Measurements from ENCODE around the gene TMEM233. TPM values are rescaled to one million over a fixed set of nuclear protein-coding genes. Genes with fewer than 3 reads are reported as not detected.

TMEM233 gene
- total and polyA plus RNA-seq, 2 experiments from 2014 or later: 0.24 to 0.71 TPM

- no peaks in the 10 kb centered on the region for H3K36me3 Mint-ChIP-seq (ENCODE audit: low read depth)
- Histone ChIP-seq H4K20me1 (replicated peaks; ENCODE audit: insufficient read depth) (no peaks in the 10 kb centered on the region), H3K4me2 (no peak overlapping the region), H3K9me2 (ENCODE audit: insufficient read depth) (no peaks in the 10 kb centered on the region), H3K27ac (ENCODE audit: low read depth) (no peak overlapping the region), H3K36me3 (ENCODE audit: insufficient read depth) (no peaks in the 10 kb centered on the region), H3F3A (replicated peaks; ENCODE audit: low read depth) (no peaks in the 10 kb centered on the region), H2AFZ (no peak overlapping the region), H3K27me3 (ENCODE audit: insufficient read depth) (peaks cover 7% of the 10 kb centered on the region), H3K4me1 (ENCODE audit: insufficient read depth) (no peaks in the 10 kb centered on the region), H3K4me3 (no peak overlapping the region), H3K79me2 (replicated peaks; ENCODE audit: insufficient read depth) (no peaks in the 10 kb centered on the region)
- no peak for DNase-seq (ENCODE audit: low spot score)
- no peak overlapping the region for H3K27ac Mint-ChIP-seq
- TF ChIP-seq ZNF462 (CRISPR knock-in tag; IDR thresholded peaks at IDR 0.05): no peak
- TF ChIP-seq POLR2AphosphoS5 (IDR thresholded peaks at IDR 0.05; ENCODE audit: low read depth): no peak
- no peak for TF ChIP-seq ZNF331 (CRISPR knock-in tag; IDR thresholded peaks at IDR 0.05; ENCODE audit: low read depth)
- TF ChIP-seq ETS1 (IDR thresholded peaks at IDR 0.05): no peak
- no peak for TF ChIP-seq JUNB (IDR thresholded peaks at IDR 0.05; ENCODE audit: unreplicated experiment)
- TF ChIP-seq REST (IDR thresholded peaks at IDR 0.05; ENCODE audit: unreplicated experiment): no peak
- no peak for TF ChIP-seq ZNF114 (CRISPR knock-in tag; IDR thresholded peaks at IDR 0.05)
- TF ChIP-seq CREB1 (CRISPR knock-in tag; IDR thresholded peaks at IDR 0.05; ENCODE audit: low read depth): no peak
- no peak for TF ChIP-seq NANOG (IDR thresholded peaks at IDR 0.05; ENCODE audit: borderline replicate concordance)
- TF ChIP-seq EZH2phosphoT487 (IDR thresholded peaks at IDR 0.05; ENCODE audit: unreplicated experiment): no peak
- TF ChIP-seq EZH2 (IDR thresholded peaks at IDR 0.05; ENCODE audit: low read depth, unreplicated experiment): no peak
- TF ChIP-seq CTCF (conservative IDR thresholded peaks at IDR 0.05; ENCODE audit: low read depth in 2 of 2): no peak
- TF ChIP-seq STAT1 (IDR thresholded peaks at IDR 0.05; ENCODE audit: unreplicated experiment): no peak
- H3K4me3 Mint-ChIP-seq: no peak overlapping the region
- no peaks in the 10 kb centered on the region; the same call in 2 of the 3 replicates for H3K4me1 Mint-ChIP-seq
- ATAC-seq: no peak
- H3K27me3 Mint-ChIP-seq (ENCODE audit: insufficient read depth, low read depth, poor library complexity): no peaks in the 10 kb centered on the region
- no peaks in the 10 kb centered on the region for H3K9me3 Mint-ChIP-seq
Measured at GRCh38 chr12:119602734-119603094, 9.1 kb downstream of the TMEM233 start.

All from GM23338 (cell line).